GM18951 (cell line): ENCODE results near the gene SHKBP1.

Source experiments
- POLR2A ChIP-seq: IDR thresholded peaks from 4 replicates; pipeline ENCODE4 v1.6.1; 2011; ENCODE audit warnings: mild to moderate bottlenecking; ENCODE audit not compliant: insufficient read length, insufficient read depth; ENCODE audit errors: extremely low read depth
- in situ Hi-C: fragments of 300-500 bp; cut with MboI; formaldehyde crosslinking; loops from one replicate; pipeline ENCODE4 v1.12.0; 2022; ENCODE audit warnings: low sequenced_read_pairs, mixed read lengths, inconsistent platforms; ENCODE audit not compliant: unreplicated experiment

The SHKBP1 gene

DNA sequence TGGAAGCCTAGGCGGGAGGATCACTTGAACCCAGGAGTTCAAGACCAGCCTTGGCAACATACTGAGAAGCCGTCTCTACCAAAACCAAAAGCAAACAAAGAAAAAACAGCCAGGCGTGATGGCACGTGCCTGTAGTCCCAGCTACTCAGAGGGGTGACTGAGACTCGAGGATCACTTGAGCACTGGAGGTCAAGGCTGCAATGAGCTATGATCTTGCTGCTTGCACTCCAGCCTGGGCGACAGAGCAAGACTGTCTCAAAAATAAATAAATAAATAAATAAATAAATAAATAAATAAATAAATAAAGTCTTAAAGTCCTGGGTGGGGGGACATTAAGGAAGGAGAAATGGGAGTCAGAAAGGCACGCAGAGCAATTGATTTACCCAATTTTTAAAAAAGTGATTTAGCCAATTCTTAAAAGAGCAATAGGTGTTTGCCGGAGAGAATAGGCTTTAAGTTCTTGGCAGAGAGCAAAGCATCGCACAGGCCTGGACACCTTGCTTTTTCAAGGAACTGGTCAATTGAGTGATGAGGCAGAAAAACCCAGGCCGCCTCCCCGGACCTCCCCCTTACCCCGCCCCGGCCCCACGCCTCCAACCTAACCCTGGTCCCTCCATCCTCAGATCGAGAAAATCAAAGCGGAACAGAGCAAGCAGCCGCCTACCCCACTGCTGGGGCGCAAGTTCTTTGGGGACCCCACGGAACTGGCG lies 9.5 kb upstream of the SHKBP1 start:
- TF ChIP-seq POLR2A: no peak
- in situ Hi-C loops: no loop called here

DNA sequence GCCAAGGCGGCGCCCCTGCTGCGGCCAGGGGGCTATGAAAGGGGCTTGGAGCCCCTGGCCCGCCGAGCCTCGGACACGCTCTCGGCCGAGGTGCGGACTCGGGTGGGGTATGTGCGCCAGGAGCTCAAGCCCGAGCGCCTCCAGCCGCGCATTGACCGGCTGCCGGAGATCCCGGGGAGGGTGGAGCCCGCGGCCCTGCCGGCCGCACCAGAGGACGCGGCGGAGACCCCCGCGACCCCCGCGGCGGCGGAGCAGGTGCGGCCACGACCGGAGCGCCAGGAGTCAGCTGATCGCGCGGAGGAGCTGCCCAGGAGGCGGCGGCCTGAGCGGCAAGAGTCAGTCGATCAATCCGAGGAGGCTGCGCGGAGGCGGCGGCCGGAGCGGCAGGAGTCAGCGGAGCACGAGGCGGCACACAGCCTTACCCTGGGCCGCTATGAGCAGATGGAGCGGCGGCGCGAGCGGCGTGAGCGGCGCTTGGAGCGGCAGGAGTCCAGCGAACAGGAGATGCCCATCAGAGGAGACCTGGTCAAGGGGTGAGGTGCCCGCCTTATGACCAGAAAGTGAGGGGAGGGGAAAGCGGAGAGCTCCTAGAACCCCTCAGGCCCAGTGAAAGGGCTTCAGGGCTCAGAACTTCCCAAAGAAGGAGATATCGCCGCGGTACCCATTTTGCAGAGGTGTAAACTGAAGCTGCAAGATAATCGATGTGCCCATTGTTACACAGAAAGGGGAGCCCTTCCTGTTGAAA lies 8.8 kb upstream of the SHKBP1 start:
- in situ Hi-C loops: no loop called here
- TF ChIP-seq POLR2A: no peak

DNA sequence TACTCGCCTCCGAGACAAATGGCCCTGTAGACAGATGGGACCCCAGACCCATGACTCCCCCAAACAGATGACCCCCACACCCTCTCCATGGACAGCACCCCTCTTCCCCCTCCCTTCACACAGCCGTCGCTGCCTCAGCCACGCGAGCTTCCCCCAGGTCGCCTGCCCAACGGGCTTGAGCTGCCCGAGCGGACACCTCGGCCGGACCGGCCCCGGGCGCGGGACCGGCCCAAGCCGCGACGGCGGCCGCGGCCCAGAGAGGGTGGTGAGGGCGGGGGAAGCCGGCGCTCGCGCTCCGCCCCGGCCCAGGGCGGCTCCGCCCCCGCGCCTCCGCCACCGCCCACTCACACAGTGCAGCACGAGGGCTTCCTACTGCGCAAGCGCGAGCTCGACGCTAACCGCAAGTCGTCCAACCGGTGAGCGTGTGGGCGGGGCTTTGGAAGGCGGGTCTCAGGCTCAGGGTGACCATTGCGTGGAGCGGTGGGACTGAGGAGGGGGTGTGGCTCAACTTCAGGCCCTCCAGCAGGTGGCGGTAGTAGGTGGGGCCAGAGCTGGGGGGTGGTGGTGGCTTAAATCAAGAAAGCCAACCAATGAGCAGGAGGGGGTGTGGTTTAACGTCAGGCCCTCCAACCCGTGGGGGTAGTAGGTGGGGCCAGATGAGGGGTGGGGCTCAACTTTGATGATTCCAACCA lies 6.2 kb upstream of the SHKBP1 start:
- in situ Hi-C loops: no loop called here
- peak; percentile 21 for TF ChIP-seq POLR2A

DNA sequence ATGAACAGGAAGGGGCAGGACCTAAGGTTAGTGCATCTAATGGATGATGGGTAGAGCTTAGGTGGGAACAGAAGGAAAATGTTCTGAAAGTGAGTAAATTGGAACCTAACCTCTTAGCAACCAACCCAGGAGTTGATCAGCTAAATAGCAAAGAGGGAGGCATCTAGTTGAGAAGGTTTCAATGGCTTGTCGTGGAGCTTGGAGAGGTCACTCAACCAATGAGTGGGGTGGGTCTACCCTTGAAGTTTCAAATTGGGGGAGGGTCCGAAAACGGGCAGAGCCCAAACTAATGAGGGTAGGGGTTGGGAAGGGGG lies 5.7 kb upstream of the SHKBP1 start:
- TF ChIP-seq POLR2A: no peak
- in situ Hi-C loops: no loop called here

DNA sequence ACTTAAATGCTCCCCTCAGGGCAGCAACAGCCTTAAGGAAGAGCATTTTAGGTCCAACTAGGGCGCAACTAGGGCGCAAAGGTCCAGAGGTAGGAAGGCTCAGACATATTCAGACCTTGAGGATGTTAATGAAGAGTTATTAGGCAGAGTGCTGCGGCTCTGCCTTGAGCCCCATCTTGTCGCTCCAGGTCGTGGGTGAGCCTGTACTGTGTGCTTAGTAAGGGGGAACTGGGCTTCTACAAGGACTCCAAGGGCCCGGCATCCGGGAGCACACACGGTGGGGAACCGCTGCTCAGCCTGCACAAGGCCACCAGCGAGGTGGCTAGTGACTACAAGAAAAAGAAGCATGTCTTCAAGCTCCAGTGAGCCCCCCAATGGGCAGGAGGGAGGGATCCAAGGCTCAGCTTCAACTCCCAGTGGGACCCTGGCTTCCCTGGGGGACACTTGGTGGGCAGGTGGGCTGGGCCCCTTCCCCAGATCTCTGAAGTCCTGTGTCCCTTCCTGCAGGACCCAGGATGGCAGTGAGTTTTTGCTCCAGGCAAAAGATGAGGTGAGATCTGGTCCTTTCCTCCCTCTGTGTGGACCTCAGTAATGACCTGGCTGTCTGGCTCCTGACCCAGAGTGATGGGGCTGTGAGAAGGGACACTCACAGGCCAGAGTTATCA lies 4.7 kb upstream of the SHKBP1 start:
- in situ Hi-C loops: no loop called here
- TF ChIP-seq POLR2A: no peak

DNA sequence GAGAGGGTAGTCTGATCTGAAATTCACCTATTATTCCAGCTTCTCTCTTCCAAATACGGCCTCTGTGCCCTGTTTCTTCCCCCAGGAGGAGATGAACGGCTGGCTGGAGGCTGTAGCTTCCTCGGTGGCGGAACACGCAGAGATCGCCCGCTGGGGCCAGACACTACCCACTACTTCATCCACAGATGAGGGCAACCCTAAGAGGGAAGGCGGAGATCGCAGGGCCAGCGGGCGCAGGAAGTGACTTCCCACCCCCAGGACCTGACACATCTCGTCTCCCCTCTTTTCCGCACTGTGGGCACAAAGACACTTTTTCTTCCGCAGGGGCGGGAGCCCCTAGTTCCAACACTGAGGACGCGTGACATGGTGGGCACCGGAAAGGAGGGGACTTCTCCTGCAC lies 1.3 kb upstream of the SHKBP1 start:
- no peak for TF ChIP-seq POLR2A
- in situ Hi-C loops: no loop called here

DNA sequence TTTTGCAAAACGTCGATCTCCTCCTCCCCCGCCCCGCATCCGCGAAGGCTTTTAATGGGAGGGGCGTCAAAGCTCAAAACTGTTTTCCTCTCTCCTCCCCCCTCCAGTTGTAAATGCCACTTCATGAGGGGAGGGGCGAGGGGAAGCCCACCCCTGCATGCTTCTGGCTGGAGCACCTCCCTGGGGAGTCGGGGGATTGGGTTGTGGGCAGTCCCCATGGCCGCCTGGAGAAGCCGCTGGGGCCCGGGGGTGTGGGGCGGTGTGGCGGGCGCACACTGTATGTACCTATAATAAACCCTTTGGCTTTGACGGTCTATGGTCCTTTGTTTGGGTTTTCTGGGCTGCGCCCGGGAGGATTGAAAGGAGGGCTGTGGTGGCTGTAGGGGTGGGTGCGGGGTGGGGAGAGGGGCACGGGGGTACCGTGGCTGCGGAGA lies 505 bp upstream of the SHKBP1 start:
- no peak for TF ChIP-seq POLR2A

DNA sequence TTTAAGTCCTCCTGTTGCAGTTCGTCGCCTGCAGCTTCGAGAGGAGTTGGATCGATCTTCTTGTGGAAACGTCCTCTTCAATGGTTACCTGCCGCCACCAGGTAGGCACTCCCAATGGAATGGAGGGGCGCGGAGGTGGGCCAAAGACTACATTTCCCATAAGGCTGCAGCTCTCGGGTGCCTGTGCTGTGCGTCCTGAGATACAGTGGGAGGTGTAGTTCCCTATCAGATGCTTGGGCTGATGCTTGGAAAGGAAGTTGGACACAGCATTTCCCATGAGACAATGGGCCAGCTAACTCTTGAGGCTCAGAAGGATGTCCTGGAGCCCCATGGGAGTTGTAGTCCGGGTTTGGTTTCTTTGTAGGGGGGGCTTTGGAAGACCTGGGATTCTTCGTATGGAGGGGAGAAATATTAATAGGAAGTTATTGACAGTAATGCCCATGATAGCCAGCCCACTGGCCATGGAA lies 1.8 kb downstream of the SHKBP1 start:
- in situ Hi-C loops: no loop called here
- TF ChIP-seq POLR2A: no peak

More for the DNA sequence above, 505 bp upstream of the SHKBP1 start:
- in situ Hi-C loops: no loop called here

DNA sequence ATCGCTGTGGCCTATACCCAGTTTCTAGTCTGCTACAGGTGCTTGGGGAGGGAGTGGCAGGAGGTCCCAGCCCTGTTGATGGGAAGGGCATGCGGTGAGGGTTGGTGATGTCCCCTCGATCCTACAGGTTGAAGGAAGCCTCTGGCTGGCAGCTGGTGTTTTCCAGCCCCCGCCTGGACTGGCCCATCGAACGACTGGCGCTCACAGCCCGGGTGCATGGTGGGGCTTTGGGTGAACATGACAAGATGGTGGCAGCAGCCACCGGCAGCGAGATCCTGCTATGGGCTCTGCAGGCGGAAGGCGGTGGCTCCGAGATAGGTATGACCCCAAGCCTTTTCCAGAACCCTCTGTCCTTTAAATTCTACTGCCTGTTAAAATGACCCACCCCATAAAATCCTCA lies 3.9 kb downstream of the SHKBP1 start:
- no peak for TF ChIP-seq POLR2A

DNA sequence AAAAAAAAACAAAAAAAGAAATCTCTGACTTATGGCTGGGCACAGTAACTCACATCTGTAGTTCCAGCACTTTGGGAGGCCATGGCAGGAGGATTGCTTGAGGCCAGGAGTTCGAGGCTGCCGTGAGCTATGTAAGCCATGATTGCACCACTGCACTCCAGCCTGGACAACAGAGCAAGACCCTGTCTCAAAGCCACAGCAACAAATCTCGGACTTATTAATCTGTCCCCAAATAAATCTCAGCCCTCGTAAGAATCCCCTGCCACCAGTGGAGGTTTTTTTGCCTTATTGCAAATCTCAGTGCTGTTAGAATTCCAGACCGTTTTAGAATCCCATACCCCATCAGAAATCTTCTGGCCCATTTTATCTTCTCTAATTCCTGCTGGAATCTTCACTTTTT lies 4.9 kb downstream of the SHKBP1 start:
- TF ChIP-seq POLR2A: no peak
- in situ Hi-C loops: no loop called here

More for the DNA sequence above, 3.9 kb downstream of the SHKBP1 start:
- in situ Hi-C loops: no loop called here

DNA sequence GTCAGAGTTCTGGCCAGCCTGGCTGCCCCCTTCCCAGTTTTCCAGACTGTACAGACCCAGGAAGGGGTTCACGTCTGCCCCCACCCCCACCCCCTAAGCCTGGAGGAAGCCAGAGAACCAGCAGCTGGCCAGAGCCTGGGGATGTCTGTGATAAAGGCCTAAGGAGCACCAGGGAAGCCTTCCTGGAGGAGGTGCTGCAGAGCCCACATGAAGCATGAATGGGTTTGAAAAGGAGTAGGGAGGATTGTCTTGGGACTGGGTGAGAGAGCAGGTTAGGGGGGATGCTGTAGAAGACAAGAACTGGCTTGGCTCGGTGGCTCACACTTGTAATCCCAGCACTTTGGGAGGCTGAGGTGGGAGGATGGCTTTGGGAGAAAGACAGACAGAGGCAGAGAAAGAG lies 5.8 kb downstream of the SHKBP1 start:
- no peak for TF ChIP-seq POLR2A
- in situ Hi-C loops: no loop called here

DNA sequence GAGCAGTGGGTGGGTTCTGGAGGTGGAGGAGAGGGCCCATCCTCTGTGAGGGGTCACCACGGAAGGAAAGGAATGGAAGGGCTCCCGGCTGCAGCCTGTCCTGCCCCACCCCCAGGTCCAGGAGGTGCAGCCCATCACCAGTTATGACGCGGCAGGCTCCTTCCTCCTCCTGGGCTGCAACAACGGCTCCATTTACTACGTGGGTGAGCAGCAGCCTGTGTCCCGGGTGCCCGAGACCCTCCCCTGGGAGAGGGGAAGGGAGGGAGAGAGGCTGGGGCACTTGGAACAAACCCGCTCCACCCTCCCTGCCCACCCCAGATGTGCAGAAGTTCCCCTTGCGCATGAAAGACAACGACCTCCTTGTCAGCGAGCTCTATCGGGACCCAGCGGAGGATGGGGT lies 6.6 kb downstream of the SHKBP1 start:
- TF ChIP-seq POLR2A: no peak

DNA sequence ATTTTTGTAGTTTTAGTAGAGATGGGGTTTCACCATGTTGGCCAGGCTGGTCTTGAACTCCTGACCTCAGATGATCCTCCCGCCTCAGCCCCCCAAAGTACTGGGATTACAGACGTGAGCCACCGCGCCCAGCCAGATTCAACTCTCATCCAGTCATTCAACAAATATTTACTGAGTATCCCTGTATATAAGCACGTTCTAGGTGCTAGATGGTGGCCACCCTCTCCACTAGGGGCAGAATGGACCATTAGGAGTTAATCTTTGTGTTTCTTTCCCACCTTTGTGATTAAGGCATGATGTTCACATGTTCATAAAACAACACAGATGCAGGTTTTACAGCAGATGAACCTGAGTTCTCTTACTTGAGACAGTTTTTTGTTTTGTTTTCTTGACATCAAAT lies 7.3 kb downstream of the SHKBP1 start:
- in situ Hi-C loops: no loop called here
- no peak for TF ChIP-seq POLR2A

More for the DNA sequence above, 6.6 kb downstream of the SHKBP1 start:
- in situ Hi-C loops: no loop called here

DNA sequence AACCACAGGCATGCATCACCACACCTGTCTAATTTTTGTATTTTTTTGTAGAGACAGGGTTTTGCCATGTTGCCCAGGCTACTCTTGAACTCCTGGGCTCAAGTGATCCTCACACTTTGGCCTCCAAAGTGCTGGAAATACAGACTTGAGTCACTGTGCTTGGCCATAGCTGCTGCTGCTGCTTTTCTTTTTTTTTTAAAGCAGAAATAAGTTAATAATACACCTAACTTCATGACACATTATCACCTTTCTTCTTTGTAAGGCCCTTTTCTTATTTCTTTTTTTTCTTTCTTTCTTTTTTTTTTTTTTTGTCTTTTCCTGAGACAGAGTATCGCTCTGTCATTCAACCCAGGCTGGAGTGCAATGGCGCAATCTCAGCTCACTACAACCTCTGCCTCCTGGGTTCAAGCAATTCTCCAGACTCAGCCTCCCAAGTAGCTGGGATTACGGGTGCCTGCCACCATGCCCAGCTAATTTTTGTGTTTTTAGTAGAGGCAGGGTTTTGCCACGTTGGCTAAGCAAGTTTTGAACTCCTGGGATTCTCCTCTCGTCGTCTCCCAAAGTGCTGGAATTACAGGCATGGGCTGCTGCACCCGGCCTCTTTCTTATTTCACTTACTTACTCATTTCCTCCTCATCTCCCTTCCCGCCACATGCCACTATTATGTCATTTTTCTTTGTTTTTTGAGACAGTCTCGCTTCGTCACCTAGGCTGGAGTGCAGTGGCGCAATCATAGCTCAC lies 8.7 kb downstream of the SHKBP1 start:
- TF ChIP-seq POLR2A: no peak
- in situ Hi-C loops: no loop called here
